Measurements from ENCODE around the gene GHR.

DNA sequence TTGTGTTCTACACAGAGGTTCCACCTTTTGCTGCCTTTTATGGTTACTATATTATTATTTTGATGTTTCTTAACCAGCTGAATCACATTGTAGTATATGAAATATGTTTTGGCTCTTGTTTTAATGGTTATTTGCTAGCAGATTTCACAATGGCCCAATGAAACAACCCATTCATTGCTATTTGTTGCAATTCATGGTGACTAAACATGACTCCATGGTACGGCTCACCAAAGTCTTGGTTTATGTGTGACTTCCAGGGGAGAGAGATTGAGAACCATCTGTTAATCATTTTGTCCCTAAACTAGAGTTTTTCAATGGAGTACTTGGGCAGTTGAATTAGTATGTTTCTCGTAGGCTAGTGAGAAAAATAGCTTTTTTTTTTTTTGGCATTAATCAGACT lies 108.4 kb downstream of the GHR start:
- TF ChIP-seq CTCF (IDR thresholded peaks at IDR 0.05) (no peak), POLR2A (IDR thresholded peaks at IDR 0.05) (no peak)
